GM18517 (cell line): ENCODE measurements around the gene DNHD1.

ENCODE experiments used
- ATAC-seq: cut with Tn5 transposase; IDR thresholded peaks from one replicate; pipeline ENCODE4 v1.9.1; 2021; ENCODE audit warnings: mild to moderate bottlenecking, moderate library complexity; ENCODE audit not compliant: unreplicated experiment

DNHD1 gene

GRCh38 chr11:6609502-6610015 is 112.5 kb downstream of the DNHD1 start:
- ATAC-seq: no peak

GRCh38 chr11:6610591-6610990 is 113.5 kb downstream of the DNHD1 start:
- no peak for ATAC-seq

GRCh38 chr11:6611092-6611962 is 114.2 kb downstream of the DNHD1 start:
- ATAC-seq: no peak

- ATAC-seq: no peak
These were observed 114.8 kb downstream of the DNHD1 start for GRCh38 chr11:6611963-6612212.

GRCh38 chr11:6612213-6613041 is 115.3 kb downstream of the DNHD1 start, which contains the start of gene TAF10:
Gene TAF10 (minus strand): TSS chr11:6612216. CDS start chr11:6612189, 27 bp downstream.
- ATAC-seq: peak; percentile 82

- ATAC-seq: no peak
These were observed 116.4 kb downstream of the DNHD1 start for GRCh38 chr11:6613496-6613895.

GRCh38 chr11:6614446-6614845 is 117.4 kb downstream of the DNHD1 start:
- no peak for ATAC-seq

- no peak for ATAC-seq
These were observed 118.0 kb downstream of the DNHD1 start for GRCh38 chr11:6615046-6615445.

GRCh38 chr11:6615882-6616585 is 119.0 kb downstream of the DNHD1 start:
- no peak for ATAC-seq

GRCh38 chr11:6616596-6617250 is 119.6 kb downstream of the DNHD1 start:
- ATAC-seq: no peak

GRCh38 chr11:6617315-6617781 is 120.3 kb downstream of the DNHD1 start:
- ATAC-seq: no peak

- ATAC-seq: no peak
These were observed 121.3 kb downstream of the DNHD1 start for GRCh38 chr11:6618117-6619003.

GRCh38 chr11:6619004-6619745 is 122.1 kb downstream of the DNHD1 start, which contains the start of gene TPP1:
Gene TPP1 (minus strand): TSS chr11:6619422. CDS start chr11:6619400, 22 bp downstream.
- ATAC-seq: peak; percentile 99

- no peak for ATAC-seq
These were observed 123.6 kb downstream of the DNHD1 start for GRCh38 chr11:6620636-6621035.
